ENCODE data around the gene ZNF10.

DNA sequence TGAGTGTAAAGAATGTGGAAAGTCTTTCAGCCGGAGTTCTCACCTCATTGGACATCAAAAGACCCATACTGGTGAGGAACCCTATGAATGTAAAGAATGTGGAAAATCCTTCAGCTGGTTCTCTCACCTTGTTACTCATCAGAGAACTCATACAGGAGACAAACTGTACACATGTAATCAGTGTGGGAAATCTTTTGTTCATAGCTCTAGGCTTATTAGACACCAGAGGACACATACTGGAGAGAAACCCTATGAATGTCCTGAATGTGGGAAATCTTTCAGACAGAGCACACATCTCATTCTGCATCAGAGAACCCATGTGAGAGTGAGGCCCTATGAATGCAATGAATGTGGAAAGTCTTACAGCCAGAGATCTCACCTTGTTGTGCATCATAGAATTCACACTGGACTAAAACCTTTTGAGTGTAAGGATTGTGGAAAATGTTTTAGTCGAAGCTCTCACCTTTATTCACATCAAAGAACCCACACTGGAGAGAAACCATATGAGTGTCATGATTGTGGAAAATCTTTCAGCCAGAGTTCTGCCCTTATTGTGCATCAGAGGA lies 25.8 kb downstream of the ZNF10 start:
- TF ChIP-seq, protein P1, sequence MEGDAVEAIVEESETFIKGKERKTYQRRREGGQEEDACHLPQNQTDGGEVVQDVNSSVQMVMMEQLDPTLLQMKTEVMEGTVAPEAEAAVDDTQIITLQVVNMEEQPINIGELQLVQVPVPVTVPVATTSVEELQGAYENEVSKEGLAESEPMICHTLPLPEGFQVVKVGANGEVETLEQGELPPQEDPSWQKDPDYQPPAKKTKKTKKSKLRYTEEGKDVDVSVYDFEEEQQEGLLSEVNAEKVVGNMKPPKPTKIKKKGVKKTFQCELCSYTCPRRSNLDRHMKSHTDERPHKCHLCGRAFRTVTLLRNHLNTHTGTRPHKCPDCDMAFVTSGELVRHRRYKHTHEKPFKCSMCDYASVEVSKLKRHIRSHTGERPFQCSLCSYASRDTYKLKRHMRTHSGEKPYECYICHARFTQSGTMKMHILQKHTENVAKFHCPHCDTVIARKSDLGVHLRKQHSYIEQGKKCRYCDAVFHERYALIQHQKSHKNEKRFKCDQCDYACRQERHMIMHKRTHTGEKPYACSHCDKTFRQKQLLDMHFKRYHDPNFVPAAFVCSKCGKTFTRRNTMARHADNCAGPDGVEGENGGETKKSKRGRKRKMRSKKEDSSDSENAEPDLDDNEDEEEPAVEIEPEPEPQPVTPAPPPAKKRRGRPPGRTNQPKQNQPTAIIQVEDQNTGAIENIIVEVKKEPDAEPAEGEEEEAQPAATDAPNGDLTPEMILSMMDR (IDR thresholded peaks at IDR 0.05), result no peak
- no peak for TF ChIP-seq POLR2A (IDR thresholded peaks at IDR 0.05)

Data from Peyer's patch (tissue), 4 donors.